HT1080 (cell line): ENCODE data around the gene PSMB9. TPM values are rescaled to one million over a fixed set of nuclear protein-coding genes. Genes with fewer than 3 reads are reported as not detected.
"Not testable (repeated sequence)": the region's sequence is repeated elsewhere in the genome, so short reads cannot be mapped to it uniquely, and the experiment has no call there.

ENCODE experiments used
- DNase-seq: peaks from one replicate; pipeline ENCODE4 v3.0.0-alpha.2; 2015; ENCODE audit warnings: low read depth
- total RNA-seq: library from RNA; depleted of rRNA; stranded (reverse); fragments of >200 nt; shearing (Covaris generic); gene quantifications from 2 replicates; pipeline ENCODE4 v1.2.3, GENCODE V29; 2014

The PSMB9 gene
- total RNA-seq, 1 experiment from 2014 or later, result 16.5 TPM

- no peak for DNase-seq
These were observed 3.3 kb downstream of the PSMB9 start for GRCh38 chr6:32857156-32857891.

DNA sequence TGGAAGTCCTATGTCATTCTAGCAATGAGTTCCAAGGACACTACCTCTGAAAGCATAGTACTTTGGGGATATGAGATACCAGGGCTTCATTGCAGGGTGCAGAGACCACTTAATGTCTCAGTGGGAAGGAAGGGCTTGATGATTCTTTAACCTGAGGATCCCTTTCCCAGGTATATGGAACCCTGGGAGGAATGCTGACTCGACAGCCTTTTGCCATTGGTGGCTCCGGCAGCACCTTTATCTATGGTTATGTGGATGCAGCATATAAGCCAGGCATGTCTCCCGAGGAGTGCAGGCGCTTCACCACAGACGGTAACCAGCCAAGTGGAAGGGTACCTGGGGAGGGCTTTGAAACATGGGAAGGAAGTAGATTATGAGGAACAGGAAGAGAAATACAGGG lies 4.2 kb downstream of the PSMB9 start:
- DNase-seq, result no peak

GRCh38 chr6:32860674-32861073 lies 6.7 kb downstream of the PSMB9 start:
- no peak for DNase-seq

DNA sequence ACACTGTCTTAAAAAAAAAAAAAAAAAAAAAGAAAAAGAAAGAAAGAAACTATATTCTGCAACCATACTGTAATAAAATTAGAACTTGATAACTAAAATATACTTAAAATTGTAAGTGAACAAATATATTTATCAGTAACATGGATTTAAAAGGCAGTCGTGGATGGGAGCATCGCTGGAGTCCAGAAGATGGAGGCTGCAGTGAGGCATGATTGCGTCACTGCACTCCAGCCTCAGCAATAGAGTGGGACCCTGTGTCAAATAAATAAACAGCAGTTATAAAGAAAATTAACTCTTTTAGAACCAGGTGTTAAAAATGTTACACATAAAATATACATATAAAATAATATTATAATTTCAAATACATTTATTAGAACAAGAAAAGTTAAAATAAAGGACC lies 8.7 kb downstream of the PSMB9 start:
- no peak for DNase-seq

DNA sequence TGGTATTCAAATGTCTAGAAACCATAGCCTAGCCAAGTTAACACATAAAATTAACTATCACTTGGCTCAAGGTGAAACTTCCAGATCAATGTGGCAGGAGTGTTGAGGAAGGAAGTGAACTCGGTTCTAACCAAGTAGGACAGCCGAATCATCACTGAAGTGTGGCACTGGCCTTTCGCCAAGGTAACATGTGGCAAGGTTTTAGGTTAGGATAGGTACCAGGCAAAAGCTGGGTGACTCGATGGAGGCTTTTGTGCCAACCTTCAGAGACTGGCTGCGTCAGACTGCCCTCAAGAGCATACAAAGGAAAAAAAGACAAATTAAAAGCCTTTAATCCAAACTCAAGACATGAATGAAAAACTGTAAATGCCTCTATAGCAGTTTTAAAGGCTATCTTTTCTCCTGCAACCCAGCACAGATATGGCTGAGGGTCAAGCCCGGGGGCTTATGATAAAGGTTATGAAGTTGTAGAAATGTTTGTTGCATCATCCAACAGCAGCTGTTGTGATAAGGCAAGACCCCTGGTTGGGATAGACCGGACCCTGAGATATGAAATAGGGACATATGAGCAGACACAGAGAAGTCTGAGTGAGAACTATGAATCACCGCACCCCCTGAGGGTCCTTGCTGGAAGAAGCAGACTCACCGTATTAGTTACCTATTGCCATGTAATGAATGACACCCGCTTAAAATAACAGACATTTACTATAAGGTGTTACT lies 11.9 kb downstream of the PSMB9 start:
- DNase-seq, result no peak

- no peak for DNase-seq
These were observed 13.1 kb downstream of the PSMB9 start for GRCh38 chr6:32867022-32867477.

DNA sequence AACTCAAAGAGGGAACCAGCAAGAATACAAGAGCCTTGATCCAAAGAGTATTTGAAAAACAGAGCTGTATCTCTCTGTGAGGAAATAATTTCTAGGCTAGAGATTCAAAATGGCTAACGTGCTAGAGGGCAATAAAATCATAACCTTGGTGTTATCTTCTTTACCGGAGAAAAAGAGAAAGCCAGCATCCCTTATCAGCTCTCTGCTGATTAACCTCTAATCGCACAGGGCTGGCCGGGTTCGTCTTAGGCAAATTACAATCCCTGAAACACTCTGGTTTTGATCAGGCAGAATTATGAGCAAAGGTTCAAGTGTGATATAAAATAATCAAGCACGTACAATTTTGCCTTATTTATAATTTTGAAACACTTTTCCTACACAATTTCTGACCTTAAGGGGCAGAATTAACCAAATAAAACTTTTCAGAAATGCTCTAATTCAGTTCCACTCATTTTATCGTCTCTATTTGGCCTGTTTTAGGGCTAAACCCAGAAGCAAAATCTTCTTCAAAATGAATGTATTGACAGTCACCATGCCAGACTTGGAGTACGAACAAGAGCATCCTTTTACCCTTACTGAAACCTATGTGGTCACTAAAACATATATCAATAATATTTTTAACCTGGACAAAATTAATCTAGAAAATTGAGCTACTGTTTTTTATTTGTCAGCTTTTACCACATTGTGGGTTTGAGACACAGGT lies 13.7 kb downstream of the PSMB9 start:
- DNase-seq, result no peak

- peak; percentile 67 for DNase-seq
These were observed 14.3 kb downstream of the PSMB9 start for GRCh38 chr6:32868257-32868788.

DNA sequence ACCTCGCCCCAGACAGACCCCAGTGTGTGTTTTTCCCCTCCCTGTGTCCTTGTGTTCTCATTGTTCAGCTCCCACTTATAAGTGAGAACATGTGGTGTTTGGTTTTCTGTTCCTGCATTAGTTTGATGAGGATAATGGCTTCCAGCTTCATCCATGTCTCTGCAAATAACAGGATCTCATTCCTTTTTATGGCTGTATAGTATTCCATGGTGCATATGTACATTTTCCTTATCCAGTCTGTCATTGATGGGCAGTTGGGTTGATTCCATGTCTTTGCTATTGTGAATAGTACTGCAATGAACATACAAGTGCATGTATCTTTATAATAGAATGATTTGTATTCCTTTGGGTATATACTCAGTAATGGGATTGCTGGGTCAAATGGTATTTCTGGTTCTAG lies 20.0 kb downstream of the PSMB9 start:
- not testable (repeated sequence) for DNase-seq

- no peak for DNase-seq
These were observed 22.6 kb downstream of the PSMB9 start for GRCh38 chr6:32876603-32877002.

DNA sequence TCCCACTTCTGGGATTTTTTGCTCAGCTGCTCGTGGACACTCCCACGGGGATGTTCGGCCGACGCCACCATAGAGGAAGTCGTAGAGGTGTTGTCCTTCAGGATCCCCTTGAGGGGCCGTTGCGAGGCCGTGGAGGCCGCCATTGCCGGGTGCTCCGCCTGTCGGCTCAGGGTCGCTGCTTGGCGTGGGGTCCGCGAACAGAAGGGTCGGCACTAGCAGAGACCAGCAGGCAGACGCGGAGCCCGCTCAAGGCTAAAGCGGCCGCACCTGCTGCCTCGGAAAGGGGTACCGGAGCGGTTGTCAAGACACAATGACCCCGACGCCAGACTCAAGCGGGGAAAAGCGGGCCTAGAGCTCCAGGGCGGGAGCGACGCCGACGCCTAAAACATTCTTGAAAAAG lies 25.7 kb downstream of the PSMB9 start:
- DNase-seq, result no peak

GRCh38 chr6:32880962-32881361 lies 27.0 kb downstream of the PSMB9 start:
- not testable (repeated sequence) for DNase-seq

- DNase-seq, result peak; percentile 59
These were observed 28.9 kb downstream of the PSMB9 start for GRCh38 chr6:32882879-32883250.

DNA sequence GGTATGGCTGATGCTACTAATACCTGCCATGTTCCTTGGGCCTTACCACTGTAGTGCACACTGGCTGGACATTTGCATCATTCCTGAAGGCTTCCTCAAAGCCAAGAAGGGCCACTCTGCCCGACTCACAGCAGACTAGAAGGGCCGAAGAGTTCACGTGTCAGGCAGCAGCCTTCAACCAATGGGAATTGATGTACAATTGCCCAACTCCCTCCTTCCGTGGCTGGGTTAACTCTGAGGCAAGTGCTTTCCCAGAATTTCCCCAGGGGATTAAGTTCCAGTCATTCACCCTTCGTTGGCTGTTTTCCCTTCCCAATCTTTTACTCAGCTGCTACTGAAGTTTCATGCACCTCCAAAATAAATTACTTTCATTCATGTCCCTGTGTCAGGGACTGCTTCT lies 29.8 kb downstream of the PSMB9 start:
- DNase-seq, result no peak

GRCh38 chr6:32885698-32886286 lies 31.8 kb downstream of the PSMB9 start:
- DNase-seq, result peak; percentile 59

DNA sequence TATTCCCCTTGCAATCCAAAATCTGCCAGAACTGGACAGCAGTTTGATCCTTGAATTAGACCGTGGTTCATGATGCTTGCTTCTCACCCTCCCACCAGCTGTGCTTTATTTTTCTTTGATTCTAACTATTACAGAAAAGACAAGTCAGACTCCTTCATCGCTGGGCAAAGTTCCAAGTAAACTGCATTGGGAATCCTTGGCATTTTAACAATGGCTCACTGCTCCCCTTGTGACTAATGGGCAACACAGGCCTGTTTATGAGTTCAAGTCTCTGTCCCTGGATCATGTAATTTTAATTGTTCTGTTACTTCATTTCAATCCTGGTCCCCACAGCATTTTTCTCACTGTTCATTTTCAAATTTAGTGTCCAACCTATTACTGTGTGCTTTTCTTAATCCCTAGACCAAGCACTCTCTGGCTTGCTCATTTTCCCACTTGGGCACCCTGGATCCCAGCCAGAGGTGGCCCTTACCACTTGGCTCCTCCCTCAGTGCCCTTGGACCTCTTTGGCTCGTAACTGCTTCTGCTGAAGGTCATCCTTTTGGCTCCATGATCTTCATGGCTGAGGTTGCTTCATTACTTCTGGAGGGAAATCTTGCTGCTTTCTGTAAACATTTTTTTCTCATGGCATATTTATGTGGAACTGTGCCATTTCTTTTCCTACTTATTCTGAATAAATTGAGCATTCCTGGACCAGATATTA lies 32.8 kb downstream of the PSMB9 start:
- peak; percentile 53 for DNase-seq

DNA sequence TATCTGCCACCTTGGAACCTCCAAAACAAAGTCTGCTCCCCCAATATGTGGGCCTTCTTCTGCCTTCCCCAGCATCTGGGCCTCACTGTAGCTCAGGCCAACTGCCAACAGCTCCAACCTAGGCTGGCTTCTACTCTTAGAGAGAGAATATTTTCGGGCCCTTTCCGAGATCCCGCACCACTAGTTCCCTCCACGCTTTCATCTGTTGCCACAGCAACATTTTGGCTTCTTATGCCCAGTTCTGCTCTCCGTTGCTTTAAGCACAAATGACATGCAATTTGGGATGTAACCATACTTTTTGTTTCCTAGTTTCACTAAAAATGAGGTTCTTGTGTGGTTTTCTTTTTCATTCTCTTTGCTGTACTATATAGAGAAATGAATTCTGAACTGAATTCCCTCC lies 33.6 kb downstream of the PSMB9 start:
- DNase-seq, result no peak

DNA sequence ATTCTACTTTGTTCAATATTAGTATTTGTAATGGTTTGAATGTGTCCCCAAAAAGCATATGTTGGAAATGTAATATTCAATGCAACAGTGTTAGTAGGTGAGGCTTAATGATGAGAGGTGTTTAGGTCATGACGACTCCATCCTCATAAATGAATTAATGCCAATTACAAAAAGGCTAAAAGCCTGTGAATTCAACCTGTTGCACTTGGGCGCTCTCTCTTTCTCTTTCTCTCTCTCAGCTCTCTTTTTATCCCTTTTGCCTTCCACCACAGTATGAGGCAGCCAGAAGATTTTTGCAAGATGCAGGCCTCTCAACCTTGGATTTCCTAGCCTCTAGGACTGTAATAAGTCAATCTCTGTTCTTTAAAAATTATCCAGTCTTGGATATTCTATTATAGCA lies 34.6 kb downstream of the PSMB9 start:
- DNase-seq, result no peak

GRCh38 chr6:32889533-32889932 lies 35.5 kb downstream of the PSMB9 start:
- no peak for DNase-seq

DNA sequence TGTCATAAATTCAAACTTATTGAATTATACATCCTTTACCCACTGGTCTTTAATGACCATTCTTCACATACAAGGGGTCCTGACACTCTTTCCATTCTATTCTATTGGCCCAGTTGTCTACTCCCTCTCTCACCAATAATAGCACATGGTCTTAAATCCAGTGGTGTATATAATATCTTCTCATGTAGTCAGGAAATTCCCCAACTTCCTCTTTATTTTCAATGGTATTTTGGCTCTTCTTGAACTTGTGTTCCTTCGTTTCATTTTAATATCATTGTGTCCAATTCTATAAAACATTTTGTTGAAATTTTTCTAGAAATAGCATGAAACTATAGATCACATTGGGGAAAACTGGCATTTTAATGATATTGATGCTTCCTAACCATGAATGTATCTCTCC lies 36.8 kb downstream of the PSMB9 start:
- no peak for DNase-seq
